GM12892 (cell line): Measurements from ENCODE around the gene PET100.

ENCODE experiments used
- POLR2A ChIP-seq: IDR thresholded peaks from 2 replicates; pipeline ENCODE4 v1.6.1; 2011; ENCODE audit warnings: low read depth, low read length, control low read depth
- POLR2AphosphoS5 ChIP-seq: IDR thresholded peaks from 2 replicates; pipeline ENCODE4 v1.6.1; 2011; ENCODE audit warnings: low read depth, low read length, control low read depth
- TAF1 ChIP-seq: IDR thresholded peaks from 2 replicates; pipeline ENCODE4 v1.6.1; 2011; ENCODE audit warnings: low read depth, mild to moderate bottlenecking, control low read depth, low read length, borderline replicate concordance

GRCh38 chr19:7623725-7624603 lies 5.6 kb upstream of the PET100 start:
- TF ChIP-seq POLR2A (no peak), TAF1 (no peak), POLR2AphosphoS5 (no peak)
